Liver (tissue), 9 donors: ENCODE results near the gene CREBBP. TPM values are rescaled to one million over a fixed set of nuclear protein-coding genes. Genes with fewer than 3 reads are reported as not detected.
A peak's percentile ranks its signal among the peaks of the same experiment; 100 is the strongest.

Experiments used
- DNase-seq: peaks from one replicate; pipeline ENCODE4 v3.0.0-alpha.2; 2017; ENCODE audit warnings: low spot score
- H3K27ac ChIP-seq, 2 donors: one replicate each; pipeline ENCODE4 v1.7.0; 2013; ENCODE audit warnings: inconsistent platforms in 2 of 2, low read length in 2 of 2, control low read depth in 1 of 2, low read depth in 1 of 2, mild to moderate bottlenecking in 1 of 2
- H3K27me3 ChIP-seq, 4 donors: one replicate each; pipeline versions ENCODE4 v1.6.1 to v1.7.0; 2013; ENCODE audit warnings: low read length in 3 of 4, inconsistent platforms in 1 of 4, mild to moderate bottlenecking in 1 of 4, moderate library complexity in 1 of 4; ENCODE audit not compliant: control insufficient read depth in 4 of 4, insufficient read depth in 4 of 4
- H3K36me3 ChIP-seq, 4 donors: one replicate each; pipeline versions ENCODE4 v1.6.1 to v1.7.0; 2013; ENCODE audit warnings: low read length in 3 of 4, mild to moderate bottlenecking in 3 of 4, low read depth in 1 of 4, moderate library complexity in 1 of 4; ENCODE audit not compliant: control insufficient read depth in 4 of 4, insufficient read depth in 3 of 4
- H3K4me1 ChIP-seq, 4 donors: one replicate each; pipeline versions ENCODE4 v1.6.1 to v1.7.0; 2013; ENCODE audit warnings: low read length in 3 of 4, mild to moderate bottlenecking in 3 of 4, moderate library complexity in 1 of 4; ENCODE audit not compliant: control insufficient read depth in 4 of 4, insufficient read depth in 4 of 4
- H3K4me3 ChIP-seq, 3 donors: one replicate each; pipeline versions ENCODE4 v1.6.1 to v1.7.0; 2013; ENCODE audit warnings: low read length in 3 of 3, control low read depth in 1 of 3, low read depth in 1 of 3, mild to moderate bottlenecking in 1 of 3
- H3K9ac ChIP-seq, 2 donors: one replicate each; pipeline ENCODE4 v1.7.0; 2013; ENCODE audit warnings: low read length in 2 of 2, mild to moderate bottlenecking in 2 of 2, moderate library complexity in 2 of 2, control low read depth in 1 of 2, low read depth in 1 of 2
- H3K9me3 ChIP-seq, 4 donors: one replicate each; pipeline versions ENCODE4 v1.6.1 to v1.7.0; 2013; ENCODE audit warnings: low read length in 3 of 4; ENCODE audit not compliant: control insufficient read depth in 4 of 4
- EGR1 ChIP-seq, 2 donors: IDR thresholded peaks; 2 replicates each; pipeline ENCODE4 v1.6.1; 2016 to 2018; ENCODE audit warnings: antibody characterized with exemption in 2 of 2, low read depth in 2 of 2
- FOXA1 ChIP-seq: IDR thresholded peaks from 2 replicates; pipeline ENCODE4 v1.6.1; 2016; ENCODE audit warnings: antibody characterized with exemption
- FOXA2 ChIP-seq: IDR thresholded peaks from 2 replicates; pipeline ENCODE4 v1.6.1; 2016; ENCODE audit warnings: antibody characterized with exemption
- HNF4A ChIP-seq, 2 donors: conservative IDR thresholded peaks; 2 replicates each; pipeline ENCODE4 v1.6.1; 2016; ENCODE audit warnings: antibody characterized with exemption in 2 of 2, mild to moderate bottlenecking in 2 of 2
- HNF4G ChIP-seq: IDR thresholded peaks from 2 replicates; pipeline ENCODE4 v1.6.1; 2016; ENCODE audit warnings: antibody characterized with exemption
- NR2F2 ChIP-seq: IDR thresholded peaks from 2 replicates; pipeline ENCODE4 v1.6.1; 2016; ENCODE audit warnings: antibody characterized with exemption
- RAD21 ChIP-seq, 2 donors: IDR thresholded peaks; 2 replicates each; pipeline ENCODE4 v1.6.1; 2016; ENCODE audit warnings: antibody characterized with exemption in 2 of 2, mild to moderate bottlenecking in 2 of 2
- SP1 ChIP-seq: IDR thresholded peaks from 2 replicates; pipeline ENCODE4 v1.6.1; 2018; ENCODE audit warnings: antibody characterized with exemption, mild to moderate bottlenecking
- TAF1 ChIP-seq: conservative IDR thresholded peaks from 2 replicates; pipeline ENCODE4 v1.6.1; 2016; ENCODE audit warnings: antibody characterized with exemption, mild to moderate bottlenecking
- YY1 ChIP-seq: IDR thresholded peaks from 2 replicates; pipeline ENCODE4 v1.6.1; 2016; ENCODE audit warnings: antibody characterized with exemption, mild to moderate bottlenecking
- WGBS: extraction: QIAGEN DNeasy Blood & Tissue Kit; methylation state at CpG from one replicate; pipeline ENCODE4 v1.1.7; 2013; 5-methylcytosine and 5-hydroxymethylcytosine counted together
- polyA plus RNA-seq, 2 donors: library from polyadenylated mRNA; stranded (reverse) in 1 of 2; unstranded in 1 of 2; fragments of 200-250 nt in 1 of 2; fragments of >200 nt in 1 of 2; fragmentation: Nextera tagmentation in 1 of 2; extraction: Ambion mirVana in 1 of 2; gene quantifications; one replicate each; pipeline versions ENCODE4 v1.2.1 to v1.2.3, GENCODE V29; 2013 to 2015
- total RNA-seq, 2 donors: library from RNA; depleted of rRNA; stranded (reverse); fragments of >200 nt; gene quantifications; one replicate each; pipeline ENCODE4 v1.2.3, GENCODE V29; 2014
- TF ChIP-seq, protein P1 (sequence below): IDR thresholded peaks from 2 replicates; pipeline ENCODE4 v1.6.1; 2016; ENCODE audit warnings: antibody characterized with exemption
- TF ChIP-seq, protein P2 (sequence below): fragments of 150-350 bp; IDR thresholded peaks from 2 replicates; pipeline ENCODE4 v1.5.1; 2017; ENCODE audit warnings: improper control_type of control experiment, low read depth, low read length; ENCODE audit not compliant: missing input control
- TF ChIP-seq, protein P3 (sequence below): IDR thresholded peaks from 2 replicates; pipeline ENCODE4 v1.6.1; 2016; ENCODE audit warnings: antibody characterized with exemption, mild to moderate bottlenecking
- TF ChIP-seq, protein P4 (sequence below): IDR thresholded peaks from 2 replicates; pipeline ENCODE4 v1.6.1; 2016; ENCODE audit warnings: antibody characterized with exemption
- TF ChIP-seq, protein P5 (sequence below): IDR thresholded peaks from 2 replicates; pipeline ENCODE4 v1.6.1; 2016; ENCODE audit warnings: antibody characterized with exemption
- donor health status: healthy.
- donor health status: healthy.
- donor health status: healthy.
- donor health status: healthy.
- donor health status: healthy.

CREBBP gene
- total and polyA plus RNA-seq, 4 donors: 7.0 to 25.8 (median 19.5) TPM

DNA sequence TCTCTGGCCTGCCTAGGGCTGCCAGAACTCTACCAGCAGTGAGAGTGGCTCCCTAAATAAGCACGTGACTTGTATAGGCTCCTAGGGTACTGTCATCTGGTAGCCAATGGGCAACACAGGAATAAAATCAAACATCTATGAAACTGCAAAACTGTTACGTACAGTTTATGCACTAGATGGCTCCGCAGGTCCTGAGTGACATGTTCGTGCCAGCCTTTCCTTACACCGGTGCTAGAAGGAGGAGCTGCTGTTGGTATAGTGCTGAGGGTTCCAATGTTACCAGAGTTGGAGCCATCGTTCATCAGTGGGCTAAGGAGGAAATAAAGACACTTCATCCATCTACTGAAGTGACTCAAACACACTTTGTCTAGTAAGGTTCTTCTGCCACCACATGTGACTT, 99.9 kb downstream of the CREBBP start:
- peaks cover 12 to 54% (median 38%) of the 10 kb centered on the region in 4 donors for H3K36me3 ChIP-seq

DNA sequence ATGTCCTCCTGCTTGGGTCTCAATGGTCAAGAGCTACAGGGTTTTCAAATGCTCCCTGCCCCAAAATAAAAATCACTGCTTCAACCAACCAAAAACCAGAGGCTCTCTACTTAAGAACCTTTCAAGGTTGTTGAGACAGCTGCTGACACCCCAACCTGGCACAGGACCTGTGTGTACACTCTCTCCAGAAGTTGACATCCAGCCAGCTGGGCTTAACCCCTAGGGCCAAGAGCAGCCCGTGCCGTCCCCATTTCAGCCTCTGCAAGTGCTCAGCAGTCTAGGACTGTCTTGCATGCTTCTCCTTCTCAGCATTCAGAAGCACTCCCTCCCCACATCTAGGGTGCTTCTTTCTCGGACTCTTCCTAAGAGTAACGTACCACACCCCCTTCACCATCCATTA, 104.2 kb downstream of the CREBBP start:
- no peak for DNase-seq
- Histone ChIP-seq H3K9me3 (no peaks in the 10 kb centered on the region), H3K27ac (no peak overlapping the region), H3K36me3 (peaks cover 12 to 60% (median 40%) of the 10 kb centered on the region in 4 donors), H3K4me3 (no peak overlapping the region), H3K4me1 (peaks cover 0 to 10% (median 5%) of the 10 kb centered on the region in 4 donors), H3K27me3 (no peaks in the 10 kb centered on the region), H3K9ac (no peak overlapping the region)
- TF ChIP-seq EGR1 (IDR thresholded peaks at IDR 0.05; ENCODE audit: low read depth in 2 of 2): no peak
- TF ChIP-seq, protein P1, sequence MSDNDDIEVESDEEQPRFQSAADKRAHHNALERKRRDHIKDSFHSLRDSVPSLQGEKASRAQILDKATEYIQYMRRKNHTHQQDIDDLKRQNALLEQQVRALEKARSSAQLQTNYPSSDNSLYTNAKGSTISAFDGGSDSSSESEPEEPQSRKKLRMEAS: no peak
- TF ChIP-seq, protein P2, sequence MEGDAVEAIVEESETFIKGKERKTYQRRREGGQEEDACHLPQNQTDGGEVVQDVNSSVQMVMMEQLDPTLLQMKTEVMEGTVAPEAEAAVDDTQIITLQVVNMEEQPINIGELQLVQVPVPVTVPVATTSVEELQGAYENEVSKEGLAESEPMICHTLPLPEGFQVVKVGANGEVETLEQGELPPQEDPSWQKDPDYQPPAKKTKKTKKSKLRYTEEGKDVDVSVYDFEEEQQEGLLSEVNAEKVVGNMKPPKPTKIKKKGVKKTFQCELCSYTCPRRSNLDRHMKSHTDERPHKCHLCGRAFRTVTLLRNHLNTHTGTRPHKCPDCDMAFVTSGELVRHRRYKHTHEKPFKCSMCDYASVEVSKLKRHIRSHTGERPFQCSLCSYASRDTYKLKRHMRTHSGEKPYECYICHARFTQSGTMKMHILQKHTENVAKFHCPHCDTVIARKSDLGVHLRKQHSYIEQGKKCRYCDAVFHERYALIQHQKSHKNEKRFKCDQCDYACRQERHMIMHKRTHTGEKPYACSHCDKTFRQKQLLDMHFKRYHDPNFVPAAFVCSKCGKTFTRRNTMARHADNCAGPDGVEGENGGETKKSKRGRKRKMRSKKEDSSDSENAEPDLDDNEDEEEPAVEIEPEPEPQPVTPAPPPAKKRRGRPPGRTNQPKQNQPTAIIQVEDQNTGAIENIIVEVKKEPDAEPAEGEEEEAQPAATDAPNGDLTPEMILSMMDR: no peak
- 63% methylated on average over 4 of the region's 4 CpGs for WGBS

More for the DNA sequence above, 99.9 kb downstream of the CREBBP start:
- Histone ChIP-seq H3K4me3 (no peak overlapping the region), H3K9ac (no peak overlapping the region), H3K27ac (no peak overlapping the region), H3K4me1 (peaks cover 2 to 4% (median 3%) of the 10 kb centered on the region in 4 donors), H3K9me3 (no peaks in the 10 kb centered on the region), H3K27me3 (no peaks in the 10 kb centered on the region)
- 56% methylated on average over 6 of the region's 6 CpGs for WGBS
- no peak for DNase-seq
- TF ChIP-seq TAF1 (no peak), RAD21 (IDR thresholded peaks at IDR 0.05) (peak; percentile 51 to 70)

DNA sequence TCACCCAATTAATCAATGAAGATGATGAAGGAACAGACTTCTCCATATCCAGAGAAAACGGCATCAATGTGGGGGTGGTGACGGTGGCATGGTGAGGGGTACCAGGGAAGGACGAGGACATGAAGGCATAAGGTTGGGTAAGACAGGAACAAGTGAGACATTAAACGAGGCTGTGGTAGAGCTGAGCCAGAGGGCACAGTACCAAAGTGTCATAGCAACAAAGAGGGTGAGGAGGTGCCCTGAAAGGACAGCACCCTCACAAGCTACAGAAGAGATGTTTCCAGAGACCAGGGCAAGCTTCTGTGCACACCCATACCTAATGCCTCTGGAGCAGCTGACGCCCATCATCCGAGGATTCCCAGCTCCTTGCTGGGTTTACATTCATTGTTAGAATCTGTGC, 105.7 kb downstream of the CREBBP start:
- Histone ChIP-seq H3K36me3 (peaks cover 9 to 60% (median 38%) of the 10 kb centered on the region in 4 donors), H3K9ac (no peak overlapping the region), H3K9me3 (no peaks in the 10 kb centered on the region), H3K27me3 (no peaks in the 10 kb centered on the region), H3K4me3 (no peak overlapping the region), H3K27ac (no peak overlapping the region), H3K4me1 (peaks cover 0 to 10% (median 5%) of the 10 kb centered on the region in 4 donors)
- no peak for TF ChIP-seq RAD21 (IDR thresholded peaks at IDR 0.05)
- no peak for TF ChIP-seq HNF4A (conservative IDR thresholded peaks at IDR 0.05)
- no peak for TF ChIP-seq NR2F2
- TF ChIP-seq EGR1 (IDR thresholded peaks at IDR 0.05; ENCODE audit: low read depth in 2 of 2): no peak
- no peak for TF ChIP-seq TAF1
- no peak for TF ChIP-seq FOXA2
- TF ChIP-seq HNF4G: no peak
- TF ChIP-seq, protein P3, sequence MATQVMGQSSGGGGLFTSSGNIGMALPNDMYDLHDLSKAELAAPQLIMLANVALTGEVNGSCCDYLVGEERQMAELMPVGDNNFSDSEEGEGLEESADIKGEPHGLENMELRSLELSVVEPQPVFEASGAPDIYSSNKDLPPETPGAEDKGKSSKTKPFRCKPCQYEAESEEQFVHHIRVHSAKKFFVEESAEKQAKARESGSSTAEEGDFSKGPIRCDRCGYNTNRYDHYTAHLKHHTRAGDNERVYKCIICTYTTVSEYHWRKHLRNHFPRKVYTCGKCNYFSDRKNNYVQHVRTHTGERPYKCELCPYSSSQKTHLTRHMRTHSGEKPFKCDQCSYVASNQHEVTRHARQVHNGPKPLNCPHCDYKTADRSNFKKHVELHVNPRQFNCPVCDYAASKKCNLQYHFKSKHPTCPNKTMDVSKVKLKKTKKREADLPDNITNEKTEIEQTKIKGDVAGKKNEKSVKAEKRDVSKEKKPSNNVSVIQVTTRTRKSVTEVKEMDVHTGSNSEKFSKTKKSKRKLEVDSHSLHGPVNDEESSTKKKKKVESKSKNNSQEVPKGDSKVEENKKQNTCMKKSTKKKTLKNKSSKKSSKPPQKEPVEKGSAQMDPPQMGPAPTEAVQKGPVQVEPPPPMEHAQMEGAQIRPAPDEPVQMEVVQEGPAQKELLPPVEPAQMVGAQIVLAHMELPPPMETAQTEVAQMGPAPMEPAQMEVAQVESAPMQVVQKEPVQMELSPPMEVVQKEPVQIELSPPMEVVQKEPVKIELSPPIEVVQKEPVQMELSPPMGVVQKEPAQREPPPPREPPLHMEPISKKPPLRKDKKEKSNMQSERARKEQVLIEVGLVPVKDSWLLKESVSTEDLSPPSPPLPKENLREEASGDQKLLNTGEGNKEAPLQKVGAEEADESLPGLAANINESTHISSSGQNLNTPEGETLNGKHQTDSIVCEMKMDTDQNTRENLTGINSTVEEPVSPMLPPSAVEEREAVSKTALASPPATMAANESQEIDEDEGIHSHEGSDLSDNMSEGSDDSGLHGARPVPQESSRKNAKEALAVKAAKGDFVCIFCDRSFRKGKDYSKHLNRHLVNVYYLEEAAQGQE: no peak
- TF ChIP-seq YY1: no peak
- TF ChIP-seq, protein P4, sequence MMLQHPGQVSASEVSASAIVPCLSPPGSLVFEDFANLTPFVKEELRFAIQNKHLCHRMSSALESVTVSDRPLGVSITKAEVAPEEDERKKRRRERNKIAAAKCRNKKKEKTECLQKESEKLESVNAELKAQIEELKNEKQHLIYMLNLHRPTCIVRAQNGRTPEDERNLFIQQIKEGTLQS: no peak
- TF ChIP-seq FOXA1: no peak
- TF ChIP-seq, protein P5, sequence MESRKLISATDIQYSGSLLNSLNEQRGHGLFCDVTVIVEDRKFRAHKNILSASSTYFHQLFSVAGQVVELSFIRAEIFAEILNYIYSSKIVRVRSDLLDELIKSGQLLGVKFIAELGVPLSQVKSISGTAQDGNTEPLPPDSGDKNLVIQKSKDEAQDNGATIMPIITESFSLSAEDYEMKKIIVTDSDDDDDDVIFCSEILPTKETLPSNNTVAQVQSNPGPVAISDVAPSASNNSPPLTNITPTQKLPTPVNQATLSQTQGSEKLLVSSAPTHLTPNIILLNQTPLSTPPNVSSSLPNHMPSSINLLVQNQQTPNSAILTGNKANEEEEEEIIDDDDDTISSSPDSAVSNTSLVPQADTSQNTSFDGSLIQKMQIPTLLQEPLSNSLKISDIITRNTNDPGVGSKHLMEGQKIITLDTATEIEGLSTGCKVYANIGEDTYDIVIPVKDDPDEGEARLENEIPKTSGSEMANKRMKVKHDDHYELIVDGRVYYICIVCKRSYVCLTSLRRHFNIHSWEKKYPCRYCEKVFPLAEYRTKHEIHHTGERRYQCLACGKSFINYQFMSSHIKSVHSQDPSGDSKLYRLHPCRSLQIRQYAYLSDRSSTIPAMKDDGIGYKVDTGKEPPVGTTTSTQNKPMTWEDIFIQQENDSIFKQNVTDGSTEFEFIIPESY: no peak
- TF ChIP-seq SP1: no peak
- TF ChIP-seq, protein P2: no peak
- 85% methylated on average over 6 of the region's 6 CpGs for WGBS
- no peak for DNase-seq
